Ammon's horn (tissue), 1 donor: ENCODE measurements around the gene ZCCHC14.
A peak's percentile ranks its signal among the peaks of the same experiment; 100 is the strongest.

Source experiments
- DNase-seq: peaks from one replicate; pipeline ENCODE4 v3.0.0-alpha.2; 2016; ENCODE audit warnings: low spot score

Gene ZCCHC14

DNA sequence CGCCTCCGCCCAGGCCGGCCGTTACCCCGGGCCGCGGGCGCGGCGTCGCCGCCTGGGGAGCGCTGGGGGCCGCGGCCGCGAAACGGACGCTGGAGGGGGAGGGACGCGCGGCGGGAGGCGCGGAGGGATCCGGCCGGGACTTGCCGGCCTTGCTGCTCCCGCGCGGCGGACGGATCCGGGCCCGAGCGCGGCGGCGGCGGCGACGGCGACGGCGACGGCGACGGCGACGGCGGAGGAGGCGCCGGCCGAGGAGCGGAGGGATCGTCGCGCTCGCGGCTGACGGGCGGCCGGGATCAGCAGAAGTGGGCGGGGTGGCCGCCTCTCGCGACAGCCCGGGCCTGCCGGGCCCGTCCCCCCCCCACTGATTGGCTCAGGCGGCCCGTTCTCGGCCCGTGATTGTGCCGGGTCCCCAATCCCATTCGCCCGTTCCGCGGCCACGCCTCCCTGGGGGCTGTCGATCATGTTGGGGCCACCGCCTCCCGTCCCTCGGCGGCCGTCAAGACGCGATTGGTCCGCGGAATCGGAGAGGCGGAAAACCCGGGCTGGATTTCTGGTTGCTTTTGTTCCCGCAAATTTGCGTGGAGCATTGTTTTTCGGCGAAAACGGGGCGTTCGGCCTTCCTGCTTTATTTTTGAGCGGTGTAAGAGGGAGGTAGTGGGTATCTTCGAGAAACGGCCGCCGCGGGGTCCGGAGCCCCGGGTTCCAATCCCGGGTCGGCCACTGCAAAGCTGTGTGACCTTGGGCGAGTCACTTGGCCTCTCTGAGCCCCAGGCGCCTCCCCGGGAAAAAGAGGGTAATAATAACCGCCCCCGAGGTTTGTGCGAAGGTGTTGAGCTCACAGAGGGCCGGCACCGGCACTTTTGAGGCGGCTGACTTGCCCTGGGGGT, at the start of gene ZCCHC14:
TSS of gene ZCCHC14 (minus strand) at position 304 of the 887 bp plus-strand sequence. CDS start 786 bp downstream, outside the sequence.
- DNase-seq: peak; percentile 99

DNA sequence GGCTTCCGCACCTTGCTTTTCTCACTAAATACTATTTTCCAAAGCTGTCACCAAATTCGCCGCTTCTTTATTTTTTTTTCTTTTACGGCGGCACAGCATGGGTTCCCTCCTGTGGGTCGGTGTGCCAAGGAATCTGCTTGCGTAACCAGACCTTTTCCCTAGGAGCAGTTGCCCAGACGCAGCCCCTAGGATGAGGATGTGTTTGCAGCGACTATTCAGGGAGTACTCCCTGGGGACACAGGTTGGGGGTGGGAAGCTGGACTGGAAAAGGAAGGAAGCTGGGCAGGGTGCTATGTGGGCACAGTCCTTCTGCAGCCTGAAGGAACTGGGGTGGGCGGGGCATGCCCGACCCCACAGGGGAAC, 49.0 kb upstream of the ZCCHC14 start:
- DNase-seq: no peak

DNA sequence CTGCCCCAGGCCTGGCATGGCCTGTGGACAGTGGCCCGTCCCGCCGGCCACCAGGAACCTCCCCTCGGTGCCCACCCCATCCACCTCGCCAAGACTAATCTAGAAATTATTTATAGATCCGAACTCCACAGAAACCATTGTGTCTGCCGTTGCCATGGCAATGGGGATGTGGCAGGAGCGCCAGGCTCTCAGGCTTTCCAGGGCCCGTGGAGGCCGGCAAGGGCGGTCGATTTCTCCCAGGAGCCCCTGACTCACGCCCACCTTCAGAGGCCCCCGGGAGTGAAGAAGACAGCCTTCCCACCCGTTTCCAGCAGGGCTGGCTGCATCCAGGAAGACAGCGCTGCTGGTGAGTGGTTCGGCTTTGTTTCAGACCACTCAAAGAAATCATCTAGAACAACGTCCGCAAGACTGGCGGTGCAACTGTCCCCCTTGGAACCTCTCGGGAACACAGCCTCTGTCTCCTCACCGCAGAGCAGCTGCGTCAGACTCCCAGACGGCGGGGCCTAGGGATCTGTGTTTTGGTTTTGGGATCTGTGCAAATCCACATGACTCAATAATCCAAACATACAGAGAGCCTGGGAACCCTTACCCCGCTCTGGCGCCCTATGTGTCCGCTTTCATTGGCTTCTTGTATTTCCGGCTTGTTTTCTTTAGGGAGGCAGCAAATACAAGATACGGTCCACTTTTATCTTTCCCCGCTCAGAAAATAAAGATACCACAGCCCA, 48.5 kb upstream of the ZCCHC14 start:
- DNase-seq: peak; percentile 47

DNA sequence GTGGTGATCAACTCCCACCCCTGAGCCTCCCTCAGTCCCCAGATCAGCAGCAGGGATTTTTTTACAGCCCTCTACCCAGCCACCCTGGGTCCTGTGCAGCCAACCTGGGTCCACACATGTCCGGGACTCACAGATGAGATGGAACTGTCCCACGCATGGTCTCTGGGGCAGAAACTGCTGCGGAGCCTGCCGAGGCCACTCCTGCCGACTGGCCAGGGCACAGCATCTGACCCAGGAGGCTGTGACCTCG, 48.0 kb upstream of the ZCCHC14 start:
- no peak for DNase-seq

DNA sequence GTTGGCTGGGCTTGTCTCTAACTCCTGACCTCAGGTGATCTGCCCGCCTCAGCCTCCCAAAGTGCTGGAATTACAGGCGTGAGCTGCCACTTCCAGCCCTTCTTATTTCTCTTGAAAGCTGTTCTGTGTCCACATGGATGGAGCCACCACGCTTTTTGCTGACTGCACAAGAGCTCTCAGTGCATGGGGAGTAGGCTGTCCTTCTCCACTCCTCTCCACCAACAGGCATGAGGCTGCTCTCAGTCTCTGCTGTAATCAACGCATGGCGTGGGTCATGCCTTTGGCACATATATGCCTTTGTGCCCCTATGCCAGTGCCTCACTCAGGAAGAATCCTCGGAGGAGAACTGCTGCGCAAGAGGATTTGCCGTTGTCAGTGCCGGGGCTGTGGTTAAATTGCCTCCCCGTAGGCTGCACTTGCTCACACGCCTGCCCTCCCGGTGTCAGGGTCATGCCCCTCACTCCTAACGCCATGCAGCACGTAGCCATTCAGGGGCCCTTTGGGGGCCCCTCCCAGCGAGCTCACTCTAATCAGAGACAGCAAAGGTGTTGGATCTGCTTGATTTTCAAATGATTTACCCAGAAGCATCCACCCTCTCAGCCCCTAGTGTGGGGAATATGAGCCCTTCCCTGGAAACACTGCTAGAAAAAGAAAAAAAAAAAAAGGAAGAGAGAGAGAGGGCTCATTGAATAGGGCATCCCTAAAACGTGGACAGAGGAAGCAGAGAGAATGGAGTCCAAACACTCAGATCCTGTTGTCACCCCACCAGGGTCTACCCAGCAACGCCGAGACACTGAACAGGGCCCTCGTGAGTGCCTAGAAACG, 47.5 kb upstream of the ZCCHC14 start:
- DNase-seq: no peak

DNA sequence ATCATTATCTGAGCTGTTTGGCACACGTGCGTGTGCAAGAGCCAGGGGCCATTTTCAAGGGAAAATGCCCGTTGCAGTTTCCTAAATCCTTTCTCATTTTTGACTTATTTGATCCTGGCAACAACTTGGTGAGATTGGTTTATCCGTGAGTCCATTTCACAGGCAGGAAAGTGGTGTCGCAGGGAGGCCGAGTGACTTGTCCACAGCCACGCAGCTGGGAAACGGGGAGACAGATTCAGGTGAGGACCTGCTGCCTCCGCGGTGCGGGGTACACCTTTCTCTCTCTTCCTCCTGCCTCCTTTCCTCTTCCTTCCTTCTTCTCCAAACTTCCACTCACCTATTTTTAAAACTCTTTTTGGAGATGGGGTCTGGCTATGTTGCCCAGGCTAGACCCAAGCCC, 46.3 kb upstream of the ZCCHC14 start:
- DNase-seq: no peak

DNA sequence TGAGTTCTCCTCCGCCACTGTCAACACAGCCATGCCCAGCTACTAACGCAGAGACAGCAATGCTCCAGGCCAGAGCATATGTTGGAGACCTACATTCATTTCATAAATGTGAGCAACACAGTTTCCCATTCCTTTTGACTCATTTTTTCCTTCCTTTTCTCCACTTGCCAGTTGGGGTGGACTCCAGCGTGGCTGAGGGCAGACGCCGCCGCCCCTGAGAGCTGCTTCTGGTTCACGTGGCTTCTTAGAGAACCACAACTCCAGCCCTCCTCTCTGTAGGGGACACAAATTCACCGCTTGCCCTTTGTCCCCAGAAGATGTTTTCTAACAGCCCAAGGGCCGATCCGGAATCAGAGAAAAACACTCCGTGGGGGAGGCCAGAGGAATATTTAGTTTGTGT, 45.8 kb upstream of the ZCCHC14 start:
- DNase-seq: no peak

DNA sequence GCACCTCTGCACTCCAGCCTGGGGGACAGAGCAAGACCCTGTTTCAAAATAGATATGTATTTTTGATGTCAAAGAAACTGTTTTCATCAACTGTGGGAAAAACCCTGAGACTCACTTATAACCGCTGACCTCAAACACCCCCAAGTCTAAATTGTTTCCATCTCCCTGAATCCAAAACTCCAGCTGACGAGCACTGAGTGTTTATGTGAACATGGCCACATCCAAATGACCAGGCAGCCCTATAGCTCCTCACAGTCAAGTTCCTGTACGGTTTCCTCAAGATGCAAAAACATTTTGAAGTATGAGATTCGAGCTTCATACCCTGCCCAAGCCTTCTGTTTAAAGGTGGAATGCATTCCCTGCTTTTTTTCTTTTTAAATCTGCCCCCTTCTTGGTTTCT, 45.3 kb upstream of the ZCCHC14 start:
- no peak for DNase-seq

DNA sequence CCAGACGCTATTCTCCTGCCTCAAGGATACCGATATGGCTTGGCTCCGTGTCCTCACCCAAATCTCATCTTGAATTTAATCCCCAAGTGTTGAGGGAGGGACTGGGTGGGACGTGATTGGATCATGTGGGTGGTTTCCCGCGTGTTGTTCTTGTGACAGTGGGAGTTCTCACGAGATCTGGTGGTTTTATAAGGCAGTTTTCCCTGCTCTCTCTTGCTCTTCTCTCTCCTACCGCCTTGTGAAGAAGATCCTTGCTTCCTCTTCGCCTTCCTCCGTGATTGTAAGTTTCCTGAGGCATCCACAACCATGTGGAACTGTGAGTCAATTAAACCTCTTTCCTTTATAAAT, 43.9 kb upstream of the ZCCHC14 start:
- DNase-seq: no peak

DNA sequence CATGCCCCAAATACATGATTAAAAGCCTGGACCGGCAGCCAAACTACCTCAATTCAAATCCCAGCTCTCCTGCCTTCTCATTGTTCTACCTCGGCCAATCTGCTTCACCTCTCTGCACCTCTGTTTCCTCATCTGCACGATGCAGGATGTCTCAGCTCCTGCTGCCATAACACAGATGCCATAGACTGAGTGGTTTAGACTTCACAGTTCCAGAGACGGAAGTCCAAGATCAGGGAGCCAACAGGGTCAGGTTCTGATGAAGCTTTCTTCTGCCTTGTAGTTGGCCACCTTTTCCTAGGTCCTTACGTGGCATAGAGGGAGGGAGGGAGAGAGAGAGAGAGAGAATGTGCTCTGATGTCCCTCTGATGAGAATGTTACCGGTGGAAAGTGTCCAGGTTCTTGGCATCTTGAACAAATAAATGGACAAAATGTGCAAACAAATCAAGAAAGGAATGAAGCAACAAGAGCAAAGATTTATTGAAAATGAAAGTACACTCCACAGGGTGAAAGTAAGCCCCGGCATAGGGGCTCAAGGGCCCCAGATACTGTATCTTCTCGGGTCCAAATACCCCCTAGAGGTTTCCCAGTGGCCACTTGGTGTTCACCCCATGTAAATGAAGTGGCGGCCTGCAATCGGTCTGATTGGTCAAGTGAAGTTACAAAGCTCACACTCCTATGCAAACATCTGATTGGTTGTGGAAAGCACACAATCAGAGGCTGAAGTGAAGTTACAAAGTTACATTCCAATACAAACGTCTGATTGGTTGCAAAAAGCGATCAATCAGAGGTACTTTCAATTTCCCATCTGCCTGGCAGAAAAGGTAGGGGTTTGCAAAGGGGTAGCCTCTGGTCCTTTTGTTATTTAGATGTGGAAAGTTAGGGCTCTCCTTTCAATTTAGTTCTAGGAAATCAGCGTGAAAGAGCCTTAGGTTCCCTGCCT, 43.3 kb upstream of the ZCCHC14 start:
- no peak for DNase-seq

DNA sequence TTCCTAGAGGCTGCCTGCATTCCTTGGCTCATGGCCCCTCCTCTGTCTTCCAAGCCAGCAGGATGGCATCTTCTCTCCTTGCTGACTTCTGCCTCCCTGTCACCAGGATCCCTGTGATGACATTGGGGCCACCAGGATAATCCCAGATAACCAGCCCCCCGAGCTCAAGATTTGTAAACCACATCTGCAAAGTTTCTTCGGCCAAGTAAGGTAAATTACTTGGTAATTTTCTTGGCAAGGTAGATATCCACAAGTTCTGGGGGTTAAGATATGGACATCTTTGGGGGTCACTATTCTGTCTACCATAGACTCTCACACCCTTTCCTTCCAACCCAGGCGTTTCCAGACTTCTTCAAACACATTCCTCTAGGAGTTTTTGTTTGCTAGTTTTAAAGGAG, 42.6 kb upstream of the ZCCHC14 start:
- DNase-seq: no peak

DNA sequence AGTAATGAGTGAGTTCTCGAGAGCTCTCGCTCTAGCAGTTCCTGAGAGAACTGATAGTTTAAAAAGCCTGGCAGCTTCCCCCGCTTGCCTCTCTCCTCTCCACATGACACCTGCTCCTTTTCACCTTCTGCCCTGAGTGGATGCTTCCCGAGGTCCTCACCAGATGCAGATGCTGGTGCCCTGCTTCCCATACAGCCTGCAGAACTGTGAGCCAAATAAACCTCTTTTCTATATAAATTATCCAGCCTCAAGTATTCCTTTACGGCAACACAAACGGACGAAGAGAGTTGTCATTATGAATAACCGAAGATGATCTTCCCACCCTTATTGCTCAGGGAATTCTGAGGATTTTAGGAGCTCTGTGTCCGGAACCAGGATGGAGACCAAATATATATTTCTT, 41.9 kb upstream of the ZCCHC14 start:
- DNase-seq: no peak

DNA sequence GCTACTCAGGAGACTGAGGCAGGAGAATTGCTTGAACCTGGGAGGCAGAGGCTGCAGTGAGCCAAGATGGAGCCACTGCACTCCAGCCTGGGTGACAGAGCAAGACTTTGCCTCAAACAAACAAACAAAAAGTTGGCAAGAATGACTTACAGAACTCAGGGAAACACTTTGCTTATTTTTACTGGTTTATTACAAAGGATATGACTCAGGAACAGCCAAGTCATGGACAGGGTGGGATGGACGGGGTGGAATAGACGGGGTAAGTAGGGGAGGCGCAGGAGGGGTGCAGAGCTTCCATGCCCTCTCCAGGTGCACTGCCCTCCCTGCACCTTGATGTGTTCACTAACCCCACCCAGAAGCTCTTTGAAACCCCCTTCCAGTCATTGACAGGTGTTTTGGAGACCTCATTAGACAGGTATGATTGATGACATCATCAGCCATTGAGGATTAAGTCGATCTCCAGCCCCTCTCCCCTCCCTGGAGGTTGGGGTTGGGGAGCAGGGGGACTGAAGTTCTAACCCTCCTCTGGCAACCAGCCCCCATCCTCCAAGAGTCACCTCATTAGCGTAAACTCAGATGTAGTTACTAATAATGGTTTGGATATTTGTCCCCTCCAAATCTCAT, 41.3 kb upstream of the ZCCHC14 start:
- DNase-seq: no peak

DNA sequence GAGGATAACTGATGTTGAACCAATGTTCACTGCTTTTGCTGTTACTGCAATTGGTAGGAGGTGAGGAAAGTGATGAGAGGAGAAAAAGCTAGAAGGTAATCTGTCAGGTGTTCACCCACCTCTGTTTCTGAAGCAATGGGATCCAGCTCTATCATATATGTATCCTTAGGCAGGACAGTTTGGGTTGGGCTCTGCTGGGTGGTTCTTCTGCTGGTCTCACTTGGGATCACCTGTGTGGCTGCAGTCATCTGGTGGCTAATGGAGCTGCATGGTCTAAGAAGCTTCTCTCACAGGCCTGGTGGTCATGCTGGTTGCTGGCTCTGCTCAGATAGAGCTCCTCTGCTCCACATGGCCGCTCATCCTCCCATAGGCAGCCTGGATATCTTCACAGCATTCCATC, 40.2 kb upstream of the ZCCHC14 start:
- no peak for DNase-seq

DNA sequence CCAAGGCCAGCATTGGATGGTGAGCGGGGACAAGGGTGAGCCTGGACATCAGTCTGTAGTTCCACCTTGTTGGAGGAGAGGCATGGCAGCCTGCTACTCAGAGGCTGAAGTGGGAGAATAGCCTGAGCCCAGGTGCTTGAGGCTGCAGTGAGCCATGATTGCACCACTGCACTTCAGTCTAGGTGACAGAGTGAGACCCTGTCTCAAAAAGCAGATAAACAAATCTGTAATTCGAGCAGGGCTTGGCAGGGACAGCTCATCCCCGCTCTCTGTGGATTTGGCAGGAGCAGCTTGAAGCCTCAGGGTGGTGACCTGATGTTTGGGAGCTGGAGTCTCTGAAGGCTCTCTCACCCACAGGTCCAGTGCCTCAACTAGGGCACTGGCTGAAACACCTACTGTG, 38.6 kb upstream of the ZCCHC14 start:
- no peak for DNase-seq

DNA sequence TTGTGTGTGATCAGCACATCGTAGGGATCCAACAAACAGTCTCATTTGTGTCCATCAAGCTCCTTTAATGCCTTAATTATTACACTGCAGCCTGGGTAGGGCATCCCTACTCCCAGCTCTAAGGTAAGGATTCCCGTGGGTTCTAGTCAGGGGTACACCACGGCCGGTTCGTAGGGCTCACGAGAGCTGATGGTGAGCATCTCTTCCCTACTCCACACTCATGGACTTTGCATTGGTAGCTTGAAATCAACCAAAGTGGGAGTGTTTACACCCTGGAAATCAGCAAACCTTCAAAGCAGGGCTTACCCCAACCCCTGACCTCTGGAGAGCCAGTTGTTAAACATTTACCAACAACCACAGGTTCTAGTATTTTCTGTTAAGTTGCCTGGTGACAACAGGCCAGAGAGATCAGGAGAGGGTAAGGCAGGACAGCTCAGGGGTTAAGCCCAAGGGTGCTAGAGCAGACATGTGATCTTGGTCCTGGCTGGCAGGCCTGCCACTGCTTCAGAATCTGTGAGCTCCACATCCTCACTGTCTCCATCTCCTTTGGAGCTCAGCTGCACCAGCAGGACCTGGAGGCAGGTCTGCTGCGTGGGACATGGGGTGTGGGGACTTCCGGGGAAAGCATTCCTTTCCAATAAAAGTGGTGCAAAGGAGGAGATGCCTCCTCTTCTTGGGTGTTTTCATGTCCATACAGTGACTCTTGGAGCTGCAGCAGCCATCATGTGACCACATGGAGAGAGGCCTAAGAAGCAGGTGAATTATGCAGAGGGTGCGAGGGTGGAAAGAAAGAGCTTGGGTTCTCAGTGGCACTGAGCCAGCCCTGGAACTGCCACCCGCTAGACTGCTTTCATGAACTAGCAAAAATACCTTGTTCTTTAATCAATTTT, 36.1 kb upstream of the ZCCHC14 start:
- DNase-seq: no peak

DNA sequence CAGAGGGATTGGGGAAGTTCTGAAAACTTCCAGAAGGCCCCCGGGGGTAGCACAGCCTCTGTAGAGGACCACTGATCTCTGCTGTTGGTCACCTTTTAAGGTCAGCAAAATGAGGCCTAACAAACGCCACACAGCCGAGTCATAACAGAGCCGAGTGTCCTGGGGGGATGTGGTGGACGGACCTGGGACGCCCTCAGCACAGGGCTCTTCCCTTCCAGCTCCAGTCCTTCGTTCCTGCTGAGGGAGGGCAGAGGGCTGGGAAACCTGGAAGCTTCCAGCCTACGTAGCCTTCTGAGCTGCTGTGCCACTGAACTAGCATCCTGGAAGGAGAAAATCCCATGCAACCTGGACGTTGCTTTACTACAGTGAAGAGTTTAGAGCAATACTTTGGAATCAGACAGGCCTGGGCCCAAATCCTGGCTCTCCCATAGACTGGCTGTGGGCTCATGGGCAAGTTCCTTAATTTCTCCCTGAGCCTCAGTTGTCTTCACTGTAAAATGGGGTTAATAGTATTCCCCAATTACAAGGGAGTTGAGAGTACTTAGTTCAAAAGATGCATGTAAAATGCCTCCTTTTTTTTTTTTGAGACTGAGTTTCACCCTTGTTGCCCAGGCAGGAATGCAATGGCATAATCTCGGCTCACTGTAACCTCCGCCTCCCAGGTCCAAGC, 34.4 kb upstream of the ZCCHC14 start:
- no peak for DNase-seq

DNA sequence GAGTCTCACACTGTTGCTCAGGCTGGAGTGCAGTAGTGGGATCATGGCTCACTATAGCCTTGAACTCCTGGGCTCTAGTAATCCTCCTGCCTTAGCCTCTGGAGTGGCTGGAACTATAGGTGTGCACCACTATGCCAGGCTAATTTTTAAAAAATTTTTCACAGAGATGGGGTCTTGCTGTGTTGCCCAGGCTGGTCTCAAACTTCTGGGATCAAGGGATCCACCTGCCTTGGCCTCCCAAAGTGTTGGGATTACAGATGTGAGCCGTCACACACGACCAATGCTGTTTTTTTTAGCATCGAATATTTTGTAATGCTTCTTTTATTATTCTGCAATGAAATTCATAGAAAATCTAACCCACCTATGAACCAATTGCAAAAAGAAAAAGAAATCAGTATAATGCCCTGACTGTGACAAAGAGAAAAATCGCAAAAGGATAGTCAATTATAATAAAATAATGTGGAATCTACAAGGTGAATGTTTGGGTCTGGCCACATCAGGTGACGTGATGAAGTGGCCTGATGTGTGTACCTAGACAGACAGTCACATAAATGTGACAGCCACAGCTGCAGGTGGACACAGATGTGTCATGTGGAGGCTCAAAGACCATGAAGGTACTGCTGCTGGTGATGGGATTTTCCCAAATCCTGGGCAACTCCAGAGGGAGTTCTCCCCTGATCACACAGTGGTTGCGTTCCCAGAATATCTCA, 33.6 kb upstream of the ZCCHC14 start:
- no peak for DNase-seq

DNA sequence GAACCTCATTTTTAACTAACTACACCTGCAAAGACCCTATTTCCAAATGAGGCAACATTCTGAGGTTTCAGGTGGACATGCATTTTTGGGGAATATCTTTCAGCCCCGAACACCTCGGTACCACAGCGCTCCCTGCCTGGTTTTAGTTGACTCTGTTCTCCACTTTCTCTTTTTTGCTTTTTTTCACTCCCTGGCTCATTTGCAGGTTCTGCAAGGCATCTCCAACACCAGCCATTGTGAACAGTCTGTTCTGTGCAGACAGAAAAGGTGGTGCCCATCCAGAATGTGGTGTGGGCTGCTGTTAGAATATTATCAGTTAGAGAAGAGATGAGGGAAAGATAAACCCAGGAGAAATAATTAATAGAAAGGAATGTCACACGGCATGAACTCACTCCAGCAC, 32.5 kb upstream of the ZCCHC14 start:
- DNase-seq: no peak
